Esophagus squamous epithelium (tissue), 5 donors: Measurements from ENCODE around the gene KIAA0513. TPM values are rescaled to one million over a fixed set of nuclear protein-coding genes. Genes with fewer than 3 reads are reported as not detected.

Experiments
- DNase-seq: peaks from one replicate; lab custom pipeline; 2025; lab: John Stamatoyannopoulos, UW
- H3K27ac ChIP-seq, 4 donors: fragments of 200-600 bp; sonication (generic); one replicate each; pipeline ENCODE4 v1.5.1; 2016 to 2019; ENCODE audit warnings: mild to moderate bottlenecking in 1 of 4
- H3K27me3 ChIP-seq, 4 donors: fragments of 200-600 bp; sonication (generic); 1 replicate in 3 of 4; 2 replicates in 1 of 4; pipeline versions ENCODE4 v1.5.1 to v1.6.0; 2017 to 2021; ENCODE audit warnings: antibody characterized with exemption in 1 of 4
- H3K36me3 ChIP-seq, 3 donors: fragments of 200-600 bp; sonication (generic); one replicate each; pipeline ENCODE4 v1.5.1; 2016 to 2019
- H3K4me1 ChIP-seq, 3 donors: fragments of 200-600 bp; sonication (generic); one replicate each; pipeline ENCODE4 v1.5.1; 2017 to 2019
- H3K4me3 ChIP-seq, 4 donors: fragments of 200-600 bp; sonication (generic); 1 replicate in 3 of 4; 2 replicates in 1 of 4; pipeline ENCODE4 v1.5.1; 2016 to 2019; ENCODE audit warnings: mild to moderate bottlenecking in 2 of 4, moderate library complexity in 1 of 4
- H3K9me3 ChIP-seq, 3 donors: fragments of 200-600 bp; sonication (generic); one replicate each; pipeline ENCODE4 v1.5.1; 2016 to 2019
- POLR2A ChIP-seq, 4 donors: fragments of 450-650 bp; IDR thresholded peaks; one replicate each; pipeline ENCODE4 v1.6.1; 2017; ENCODE audit warnings: antibody characterized with exemption in 4 of 4, mild to moderate bottlenecking in 4 of 4, moderate library complexity in 3 of 4
- WGBS, 2 donors: methylation state at CpG; one replicate each; pipeline ENCODE4 v1.1.5; 2018; 5-methylcytosine and 5-hydroxymethylcytosine counted together
- intact Hi-C: fragments of 100-400 bp; cut with DNase I; formaldehyde crosslinking; loops from one replicate; pipeline ENCODE4 v1.15.0; 2022
- total RNA-seq, 4 donors: library from RNA; depleted of rRNA; stranded (reverse); fragments of >200 nt; gene quantifications; one replicate each; pipeline ENCODE4 v1.1.0, GENCODE V29; 2016
- TF ChIP-seq, protein P1 (sequence below), 6 experiments: fragments of 450-650 bp in 4 of 6; fragments of 200-600 bp in 2 of 6; sonication (generic) in 2 of 6; IDR thresholded peaks; one replicate each; pipeline ENCODE4 v1.5.1; 2016 to 2019; ENCODE audit warnings: antibody characterized with exemption in 6 of 6, mild to moderate bottlenecking in 4 of 6, moderate library complexity in 4 of 6
- donor health status: DM: yes; HTN: yes; CAD: no.

Gene KIAA0513
- total RNA-seq, 4 donors from 2014 or later: 9.0 to 11.4 (median 9.7) TPM

DNA sequence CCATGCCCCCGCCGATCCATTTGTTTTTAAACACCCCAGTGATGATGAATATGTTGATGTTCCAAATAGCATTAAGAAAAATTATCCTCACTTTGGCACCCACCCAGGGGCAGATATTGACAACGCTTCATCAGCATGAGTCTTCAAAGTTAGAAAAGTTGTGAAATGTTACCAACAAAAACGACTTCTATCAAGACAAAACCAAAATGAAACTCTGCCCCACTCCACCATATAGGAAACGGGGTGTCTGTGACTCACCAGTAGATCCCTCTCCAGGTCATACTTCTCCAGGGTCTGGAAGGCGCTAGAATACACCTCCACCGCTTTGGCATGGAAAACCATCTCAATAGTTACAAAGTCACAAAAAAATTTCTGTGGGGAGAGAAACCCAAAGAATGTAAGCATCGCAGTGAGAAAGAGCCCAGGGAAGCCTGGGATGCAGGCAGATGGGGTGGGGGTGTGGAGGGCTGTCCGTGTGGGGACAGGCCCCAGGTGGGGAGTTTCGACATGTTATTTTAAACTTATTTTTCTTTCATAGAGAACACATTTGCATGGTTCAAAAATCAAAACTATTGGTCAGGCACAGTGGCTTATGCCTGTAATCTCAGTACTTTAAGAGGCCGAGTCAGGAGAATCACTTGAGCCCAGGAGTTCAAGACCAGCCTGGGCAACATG lies 74.5 kb downstream of the KIAA0513 start:
- intact Hi-C loops: no loop called here
- TF ChIP-seq, protein P1, sequence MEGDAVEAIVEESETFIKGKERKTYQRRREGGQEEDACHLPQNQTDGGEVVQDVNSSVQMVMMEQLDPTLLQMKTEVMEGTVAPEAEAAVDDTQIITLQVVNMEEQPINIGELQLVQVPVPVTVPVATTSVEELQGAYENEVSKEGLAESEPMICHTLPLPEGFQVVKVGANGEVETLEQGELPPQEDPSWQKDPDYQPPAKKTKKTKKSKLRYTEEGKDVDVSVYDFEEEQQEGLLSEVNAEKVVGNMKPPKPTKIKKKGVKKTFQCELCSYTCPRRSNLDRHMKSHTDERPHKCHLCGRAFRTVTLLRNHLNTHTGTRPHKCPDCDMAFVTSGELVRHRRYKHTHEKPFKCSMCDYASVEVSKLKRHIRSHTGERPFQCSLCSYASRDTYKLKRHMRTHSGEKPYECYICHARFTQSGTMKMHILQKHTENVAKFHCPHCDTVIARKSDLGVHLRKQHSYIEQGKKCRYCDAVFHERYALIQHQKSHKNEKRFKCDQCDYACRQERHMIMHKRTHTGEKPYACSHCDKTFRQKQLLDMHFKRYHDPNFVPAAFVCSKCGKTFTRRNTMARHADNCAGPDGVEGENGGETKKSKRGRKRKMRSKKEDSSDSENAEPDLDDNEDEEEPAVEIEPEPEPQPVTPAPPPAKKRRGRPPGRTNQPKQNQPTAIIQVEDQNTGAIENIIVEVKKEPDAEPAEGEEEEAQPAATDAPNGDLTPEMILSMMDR (IDR thresholded peaks at IDR 0.05): no peak
- TF ChIP-seq POLR2A (IDR thresholded peaks at IDR 0.05): no peak
- H3K9me3 ChIP-seq: no peaks in the 10 kb centered on the region
- DNase-seq: no peak
- 57 to 64% methylated on average over 11 of the region's 11 CpGs for WGBS, 2 donors
- H3K4me3 ChIP-seq: no peak overlapping the region
- no peaks in the 10 kb centered on the region for H3K36me3 ChIP-seq
- no peak overlapping the region for H3K27ac ChIP-seq
- peaks cover 0 to 24% (median 0%) of the 10 kb centered on the region in 4 donors for H3K27me3 ChIP-seq
- H3K4me1 ChIP-seq: peaks cover 0 to 16% (median 5%) of the 10 kb centered on the region in 3 donors

DNA sequence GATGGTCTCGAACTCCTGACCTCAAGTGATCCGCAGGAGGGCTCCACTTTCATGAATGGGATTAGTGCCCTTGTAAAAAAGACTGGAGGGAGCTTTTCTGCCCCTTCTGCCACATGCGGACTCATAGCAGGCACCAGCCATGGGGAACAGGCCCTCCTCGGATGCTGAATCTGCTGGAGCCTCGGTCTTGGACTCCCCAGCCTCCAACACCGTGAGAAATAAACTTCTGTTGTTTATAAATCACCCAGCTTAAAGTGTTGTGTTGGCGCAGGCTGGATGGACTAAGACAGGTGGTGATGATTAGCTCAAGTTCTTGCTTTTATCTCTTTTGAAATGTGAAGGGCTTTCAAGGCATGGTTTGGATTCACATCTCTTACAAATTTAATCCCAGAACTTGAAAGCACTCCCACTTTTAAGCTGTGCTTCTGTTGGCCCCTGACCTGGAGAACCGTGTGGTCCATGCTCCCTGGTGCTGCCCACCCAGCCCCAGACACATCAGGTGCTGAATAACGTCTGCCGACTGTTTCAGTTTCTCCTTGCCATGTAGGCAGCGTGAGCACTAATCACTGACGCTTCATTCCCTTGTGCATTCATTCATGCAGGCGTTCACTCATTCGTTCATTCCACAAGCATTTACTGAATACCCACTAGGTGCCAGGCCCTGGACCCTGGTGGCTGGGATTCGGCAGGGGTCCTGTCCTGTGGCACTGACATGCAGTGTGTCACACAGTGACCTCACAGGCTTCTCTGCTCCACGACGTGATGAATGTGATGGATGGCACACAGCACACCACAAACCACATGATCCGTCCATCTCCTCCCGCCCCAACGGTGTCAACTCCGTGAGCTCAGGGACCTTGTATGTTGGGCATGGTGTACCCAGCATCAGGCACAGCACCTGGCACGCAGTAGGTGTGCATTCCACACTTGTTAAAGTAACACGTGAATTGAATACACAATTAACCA lies 75.8 kb downstream of the KIAA0513 start:
- TF ChIP-seq POLR2A (IDR thresholded peaks at IDR 0.05): no peak
- TF ChIP-seq, protein P1 (IDR thresholded peaks at IDR 0.05): no peak
- Histone ChIP-seq H3K36me3 (no peaks in the 10 kb centered on the region), H3K4me1 (peaks cover 0 to 16% (median 5%) of the 10 kb centered on the region in 3 donors), H3K9me3 (no peaks in the 10 kb centered on the region), H3K27ac (no peak overlapping the region), H3K27me3 (peaks cover 0 to 11% (median 0%) of the 10 kb centered on the region in 4 donors), H3K4me3 (no peak overlapping the region)
- intact Hi-C loops: no loop called here
- DNase-seq: no peak
- 80% methylated on average over 10 to 23 of the region's 23 CpGs for WGBS, 2 donors

DNA sequence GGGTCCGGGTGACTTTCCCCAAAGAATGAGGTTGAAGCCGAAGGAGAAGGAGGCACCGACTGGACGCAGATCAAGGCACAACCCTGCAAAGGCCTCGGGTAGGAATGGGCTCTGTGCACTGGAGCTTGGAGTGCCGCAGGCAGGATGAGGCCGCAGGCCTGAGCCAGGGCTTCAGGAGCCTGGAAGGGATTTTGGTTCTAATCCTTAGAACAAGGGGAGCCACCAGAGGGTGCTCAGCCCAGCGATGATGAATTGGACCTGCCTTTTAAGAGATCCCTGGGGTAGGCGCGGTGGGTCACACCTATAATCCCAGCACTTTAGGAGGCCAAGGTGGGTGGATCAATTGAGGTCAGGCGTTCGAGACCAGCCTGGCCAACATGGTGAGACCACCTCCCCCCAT lies 76.6 kb downstream of the KIAA0513 start:
- no peaks in the 10 kb centered on the region for H3K9me3 ChIP-seq

DNA sequence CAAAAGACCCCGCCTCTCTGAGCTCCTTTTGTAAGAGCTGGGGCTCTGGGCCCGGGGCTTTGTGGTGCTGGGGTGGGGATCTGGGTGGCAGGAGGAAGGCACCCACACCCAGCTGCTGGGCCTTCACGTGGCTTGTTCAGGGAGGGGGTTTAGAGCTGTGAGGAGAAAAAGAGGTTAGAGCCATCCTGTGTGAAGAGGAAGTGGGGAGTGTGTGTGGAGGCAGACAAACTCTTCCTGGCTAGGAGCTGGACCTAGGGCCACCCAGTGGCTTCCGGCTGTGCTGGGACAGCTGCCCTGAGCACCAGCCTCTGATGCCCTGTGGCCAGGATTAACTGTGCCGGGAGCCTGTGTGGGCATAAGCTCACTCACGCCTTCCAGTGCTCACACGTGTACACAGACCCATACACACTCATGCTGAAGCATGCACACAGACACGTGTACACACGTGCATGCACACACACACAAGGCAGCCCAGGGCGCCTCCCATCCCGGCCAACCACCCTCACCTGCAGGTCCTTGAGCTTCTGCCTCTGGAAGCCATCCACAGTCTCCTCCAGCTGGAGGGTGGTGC lies 77.3 kb downstream of the KIAA0513 start:
- Histone ChIP-seq H3K4me3 (no peak overlapping the region), H3K27me3 (peaks cover 0 to 9% (median 0%) of the 10 kb centered on the region in 4 donors), H3K4me1 (peaks cover 0 to 16% (median 5%) of the 10 kb centered on the region in 3 donors), H3K36me3 (no peaks in the 10 kb centered on the region), H3K27ac (peak overlapping the region in 1 of 4 donors; percentile 33), H3K9me3 (no peaks in the 10 kb centered on the region)
- intact Hi-C loops: no loop called here
- DNase-seq: no peak
- WGBS, 2 donors: 33 to 52% methylated on average over 11 of the region's 11 CpGs
- TF ChIP-seq POLR2A (IDR thresholded peaks at IDR 0.05): no peak
- TF ChIP-seq, protein P1 (IDR thresholded peaks at IDR 0.05): no peak

More for the DNA sequence above, 76.6 kb downstream of the KIAA0513 start:
- 55 to 71% methylated on average over 7 to 12 of the region's 12 CpGs for WGBS, 2 donors
- intact Hi-C loops: no loop called here
- Histone ChIP-seq H3K36me3 (no peaks in the 10 kb centered on the region), H3K27ac (no peak overlapping the region), H3K27me3 (peaks cover 0 to 9% (median 0%) of the 10 kb centered on the region in 4 donors), H3K4me3 (no peak overlapping the region), H3K4me1 (peaks cover 0 to 16% (median 5%) of the 10 kb centered on the region in 3 donors)
- TF ChIP-seq, protein P1 (IDR thresholded peaks at IDR 0.05): no peak
- no peak for DNase-seq
